Measurements from ENCODE around the gene SDR42E2. TPM values are rescaled to one million over a fixed set of nuclear protein-coding genes. Genes with fewer than 3 reads are reported as not detected.
"Not testable (repeated sequence)": the region's sequence is repeated elsewhere in the genome, so short reads cannot be mapped to it uniquely, and the experiment has no call there.

The SDR42E2 gene
- total RNA-seq, 1 donor from 2014 or later = not detected

DNA sequence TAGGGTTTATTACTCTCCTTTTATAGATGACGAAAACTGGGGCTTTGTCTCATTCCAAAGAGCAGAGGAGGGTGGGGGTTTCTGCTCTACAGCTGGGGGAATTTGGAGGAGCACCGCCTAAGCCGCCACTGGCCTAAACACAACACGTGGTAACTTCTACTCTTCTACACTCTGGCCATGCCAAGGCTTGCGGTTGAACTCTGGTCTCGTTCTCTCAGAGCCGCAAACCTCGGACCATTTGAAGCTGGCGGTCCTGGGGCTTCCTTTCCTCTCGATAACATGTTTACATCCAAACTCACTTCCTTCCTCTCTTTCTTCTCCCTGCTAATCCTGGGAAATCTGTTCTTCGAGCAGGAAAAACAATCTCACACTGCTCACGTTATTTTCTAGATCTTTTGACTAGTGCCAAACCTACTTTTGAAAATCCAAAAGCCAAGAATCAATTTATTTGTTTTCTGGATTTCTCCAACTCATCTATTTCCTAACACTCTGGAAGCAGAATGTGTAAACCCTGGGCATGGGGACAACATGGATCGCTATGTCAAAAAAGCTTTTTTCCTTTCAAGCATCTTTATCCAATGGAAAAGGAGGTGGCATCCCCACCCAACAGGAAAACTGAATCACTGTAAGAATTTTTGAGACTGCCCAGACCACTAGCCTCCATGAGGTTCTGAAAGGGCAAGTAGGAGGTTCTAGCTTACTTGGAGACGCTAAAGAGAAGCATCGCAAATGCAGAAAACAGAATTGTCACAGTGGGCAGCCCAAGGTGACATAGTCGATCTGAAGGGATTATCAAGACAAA, 30.2 kb downstream of the SDR42E2 start:
- peak; percentile 96 for DNase-seq

DNA sequence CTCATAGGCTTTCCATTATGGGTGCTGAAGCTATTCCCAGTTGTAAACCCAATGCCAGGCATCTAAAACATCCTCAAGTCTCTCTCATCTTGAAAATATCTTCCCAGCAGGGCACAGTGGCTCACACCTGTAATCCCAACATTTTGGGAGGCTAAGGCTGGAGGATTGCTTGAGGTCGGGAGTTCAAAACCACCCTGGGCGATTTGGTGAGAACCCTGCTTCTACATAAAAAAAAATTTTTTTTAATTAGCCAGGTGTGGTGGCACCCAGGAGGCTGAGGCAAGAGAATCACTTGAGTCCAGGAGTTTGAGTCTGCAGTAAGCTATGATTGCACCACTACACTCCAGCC, 30.7 kb downstream of the SDR42E2 start:
- DNase-seq = no peak

- no peak for DNase-seq
Measured at GRCh38 chr16:22194707-22195444, 32.6 kb downstream of the SDR42E2 start.

DNA sequence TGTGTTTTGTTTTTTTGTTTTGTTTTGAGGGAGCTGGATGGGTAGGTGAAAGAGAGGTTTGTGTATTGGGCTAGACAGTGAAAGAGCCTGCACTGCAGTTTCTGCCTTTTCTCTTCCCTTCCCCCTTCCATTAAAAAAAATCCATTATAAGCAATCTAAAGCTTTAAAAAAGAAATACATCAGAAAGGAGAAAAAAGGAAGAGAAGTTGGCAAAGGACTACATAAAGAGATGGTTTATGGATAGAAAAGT, 33.1 kb downstream of the SDR42E2 start:
- no peak for DNase-seq

- peak; percentile 93 for DNase-seq
Measured at GRCh38 chr16:22195695-22196558, 33.6 kb downstream of the SDR42E2 start.

DNA sequence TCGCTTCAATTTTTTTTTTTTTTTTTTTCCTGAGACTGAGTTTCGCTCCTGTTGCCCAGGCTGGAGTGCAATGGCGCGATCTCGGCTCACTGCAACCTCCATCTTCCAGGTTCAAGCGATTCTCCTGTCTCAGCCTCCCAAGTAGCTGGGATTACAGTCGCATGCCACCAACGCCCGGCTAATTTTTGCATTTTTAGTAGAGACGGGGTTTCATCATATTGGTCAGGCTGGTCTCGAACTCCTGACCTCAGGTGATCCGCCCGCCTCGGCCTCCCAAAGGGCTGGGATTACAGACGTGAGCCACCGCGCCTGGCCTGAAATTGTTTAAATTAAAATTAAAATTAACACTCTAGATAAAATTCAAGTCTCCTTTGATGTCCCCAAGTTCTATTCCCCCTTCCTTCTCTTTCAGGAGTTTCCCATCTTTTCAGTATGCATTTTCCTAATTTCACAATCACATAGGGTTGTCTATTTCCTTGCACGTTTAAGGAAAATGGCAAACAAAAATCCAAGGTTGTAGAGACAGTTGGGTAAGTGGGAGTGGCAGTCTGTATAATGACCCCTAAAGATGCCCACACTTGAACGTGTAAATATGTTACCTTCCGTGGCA, 34.4 kb downstream of the SDR42E2 start:
- DNase-seq = not testable (repeated sequence)

DNA sequence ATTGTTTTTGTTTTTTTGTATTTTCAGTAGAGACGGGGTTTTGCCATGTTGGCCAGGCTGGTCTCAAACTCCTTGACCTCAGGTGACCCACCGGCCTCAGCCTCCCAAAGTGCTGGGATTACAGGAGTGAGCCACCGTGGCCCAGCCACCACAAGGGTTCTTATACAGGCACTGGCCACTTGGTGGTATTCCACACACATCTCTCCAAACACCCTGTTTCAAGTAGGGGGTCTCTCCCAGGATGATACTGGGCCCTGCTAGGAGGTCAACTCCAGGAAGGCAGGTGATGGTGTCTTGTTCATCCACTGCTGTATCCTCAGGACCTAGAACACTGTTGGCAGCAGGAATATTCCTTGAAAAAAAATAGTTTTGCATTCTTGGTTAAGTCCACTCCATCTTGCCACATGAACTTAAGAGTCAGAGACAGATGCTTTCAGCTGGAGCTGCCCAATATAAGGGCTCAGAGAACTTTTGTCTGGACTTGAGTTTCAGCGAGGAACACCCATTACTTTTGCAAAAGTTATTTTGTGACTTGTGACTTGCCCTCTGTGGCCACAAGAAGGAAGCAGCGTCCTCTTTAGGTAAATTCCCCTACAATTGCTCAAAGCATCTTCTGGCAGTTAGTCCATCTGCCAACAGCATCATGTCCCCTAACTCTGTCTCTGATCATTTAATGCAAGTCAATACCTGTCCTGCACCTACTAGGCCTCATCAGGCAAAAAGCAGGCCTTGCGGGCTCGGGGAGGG, 36.4 kb downstream of the SDR42E2 start:
- DNase-seq = no peak

- no peak for DNase-seq
Measured at GRCh38 chr16:22202261-22202637, 39.9 kb downstream of the SDR42E2 start.

DNA sequence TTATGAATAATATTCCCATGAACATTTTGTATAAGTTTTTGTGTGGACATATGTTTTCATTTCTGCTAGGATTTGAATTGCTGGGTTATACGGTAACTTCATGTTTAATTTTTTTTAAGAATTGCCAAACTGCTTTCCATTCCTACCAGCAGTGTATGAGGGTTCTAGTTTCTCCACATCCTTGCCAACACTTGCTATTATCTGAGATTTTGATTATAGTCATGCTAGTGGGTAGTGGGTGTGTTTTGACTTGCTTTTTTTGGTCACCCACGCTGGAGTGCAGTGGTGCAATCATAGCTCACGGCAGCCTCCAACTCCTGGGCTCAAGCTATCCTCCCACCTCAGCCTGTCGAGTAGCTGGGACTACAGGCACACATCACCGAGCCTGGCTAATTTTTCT, 40.8 kb downstream of the SDR42E2 start:
- DNase-seq = no peak

- no peak for DNase-seq
Measured at GRCh38 chr16:22204091-22204655, 41.9 kb downstream of the SDR42E2 start.

DNA sequence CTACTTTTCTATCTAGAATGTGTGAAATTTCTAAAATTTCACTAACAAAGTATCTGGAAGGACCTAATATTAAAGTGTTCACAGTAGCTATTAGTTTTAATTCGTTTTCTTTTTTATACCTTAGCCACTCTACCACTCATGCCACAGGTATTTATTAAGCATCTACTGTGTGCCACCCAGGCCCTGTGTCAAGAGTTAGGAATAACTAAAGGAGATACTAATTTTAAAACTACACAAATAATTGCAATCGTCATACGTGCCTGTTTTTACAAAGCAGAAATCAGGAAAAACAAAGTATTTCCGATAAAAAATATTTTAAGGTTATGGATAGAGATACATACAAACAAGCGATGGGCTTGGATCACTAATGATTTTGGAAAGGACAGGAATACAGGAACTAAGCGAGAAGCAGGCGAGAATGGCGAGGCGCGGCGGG, 43.3 kb downstream of the SDR42E2 start:
- DNase-seq = no peak

- DNase-seq = peak; percentile 97
Measured at GRCh38 chr16:22206013-22206841, 43.9 kb downstream of the SDR42E2 start, which contains the start of gene EEF2K. TSS of gene EEF2K (plus strand) at chr16:22206278. CDS start at chr16:22225730, 19,452 bp downstream.

GRCh38 chr16:22206842-22207714, 44.8 kb downstream of the SDR42E2 start:
- DNase-seq = peak; percentile 85

- no peak for DNase-seq
Measured at GRCh38 chr16:22207715-22208360, 45.5 kb downstream of the SDR42E2 start.

DNA sequence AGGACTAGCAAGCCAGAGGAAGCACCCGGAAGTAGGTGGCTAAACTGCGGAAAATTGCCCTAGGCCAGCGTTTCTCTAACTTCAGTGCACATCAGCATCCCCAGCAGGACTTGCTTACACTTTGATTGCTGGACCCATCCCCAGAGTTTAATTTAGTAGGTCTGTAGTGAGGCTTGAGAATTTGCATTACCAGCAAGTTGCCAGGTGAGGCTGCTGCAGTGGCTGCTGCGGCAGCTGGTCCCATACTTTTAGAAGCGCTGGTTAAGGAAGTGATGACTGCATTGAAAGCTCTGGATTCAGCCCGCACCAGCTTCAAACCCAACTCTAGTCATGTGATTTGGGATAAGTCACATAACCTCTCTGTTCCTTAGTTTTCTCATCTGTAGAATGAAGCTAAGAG, 48.0 kb downstream of the SDR42E2 start:
- no peak for DNase-seq

GRCh38 chr16:22210854-22211253, 48.5 kb downstream of the SDR42E2 start:
- DNase-seq = no peak

DNA sequence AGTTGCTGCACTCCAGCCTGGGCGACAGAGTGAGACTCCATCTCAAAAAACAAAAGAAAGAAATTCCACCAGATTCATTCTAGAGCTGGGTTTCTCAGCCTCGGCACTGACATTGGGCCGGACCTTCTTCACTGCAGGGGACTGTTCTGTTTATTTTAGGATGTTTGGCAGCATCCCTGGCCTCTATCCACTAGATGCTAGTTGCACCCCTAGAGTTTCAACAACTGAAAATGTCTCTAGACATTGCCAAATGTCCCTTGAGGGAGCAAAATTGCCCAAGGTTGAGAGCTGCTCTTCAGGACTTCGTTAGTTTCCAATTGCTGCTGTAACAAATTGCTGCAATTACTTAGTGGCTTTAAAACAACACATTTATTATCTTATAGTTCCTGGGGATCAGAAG, 50.9 kb downstream of the SDR42E2 start:
- DNase-seq = no peak

DNA sequence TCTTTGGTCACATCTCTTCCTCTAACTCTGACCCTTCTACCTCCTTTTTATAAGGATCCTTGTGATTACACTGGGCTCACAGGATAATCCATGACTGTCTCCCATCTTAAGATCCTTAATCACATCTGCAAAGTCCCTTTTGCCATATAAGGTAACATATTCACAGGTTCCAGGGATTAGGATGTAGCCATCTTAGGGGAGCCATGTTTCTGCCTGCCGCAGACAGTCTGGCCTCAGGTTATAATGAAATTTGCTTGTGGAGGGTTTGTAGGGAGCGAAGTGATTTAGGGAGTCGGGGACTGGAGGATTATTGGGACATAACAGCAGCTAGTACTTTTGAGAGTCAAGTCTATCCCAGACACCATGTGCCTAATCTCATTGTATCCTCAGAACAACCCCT, 51.5 kb downstream of the SDR42E2 start:
- DNase-seq = no peak

DNA sequence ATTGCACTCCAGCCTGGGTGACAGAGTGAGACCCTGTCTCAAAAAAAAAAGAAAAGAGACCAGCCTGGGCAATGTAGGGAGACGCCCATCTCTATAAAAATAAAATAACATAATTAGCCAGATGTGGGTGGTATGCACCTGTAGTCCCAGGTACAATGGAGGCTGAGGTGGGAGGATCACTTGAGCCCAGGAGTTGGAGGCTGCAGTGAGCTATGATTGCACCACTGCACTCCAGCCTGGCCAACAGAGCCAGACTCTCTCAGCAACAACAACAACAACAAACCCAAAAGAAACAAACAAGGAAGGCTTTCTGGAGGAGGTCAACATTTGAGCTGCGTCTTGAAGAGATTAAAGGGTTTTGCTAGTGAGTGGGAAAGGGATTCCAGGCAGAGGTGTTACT, 52.1 kb downstream of the SDR42E2 start:
- no peak for DNase-seq

Measured in dermis blood vessel endothelial cell (primary cell).